SIG-M5 treated with dmso at 0.1 percent for 504 hours (cell line): ENCODE measurements around the gene EXTL2.
A peak's percentile ranks its signal among the peaks of the same experiment; 100 is the strongest.
"Not testable (repeated sequence)": the region's sequence is repeated elsewhere in the genome, so short reads cannot be mapped to it uniquely, and the experiment has no call there.

Experiments used
- DNase-seq: peaks from one replicate; lab custom pipeline; 2025; ENCODE audit not compliant: unreplicated experiment; lab: John Stamatoyannopoulos, UW

EXTL2 gene, protein sequence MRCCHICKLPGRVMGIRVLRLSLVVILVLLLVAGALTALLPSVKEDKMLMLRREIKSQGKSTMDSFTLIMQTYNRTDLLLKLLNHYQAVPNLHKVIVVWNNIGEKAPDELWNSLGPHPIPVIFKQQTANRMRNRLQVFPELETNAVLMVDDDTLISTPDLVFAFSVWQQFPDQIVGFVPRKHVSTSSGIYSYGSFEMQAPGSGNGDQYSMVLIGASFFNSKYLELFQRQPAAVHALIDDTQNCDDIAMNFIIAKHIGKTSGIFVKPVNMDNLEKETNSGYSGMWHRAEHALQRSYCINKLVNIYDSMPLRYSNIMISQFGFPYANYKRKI

GRCh38 chr1:100894603-100895539, at the start of gene EXTL2:
EXTL2 (minus strand) TSS chr1:100894842; CDS start chr1:100888757, 6,085 bp downstream.
- peak; percentile 54 for DNase-seq

DNA sequence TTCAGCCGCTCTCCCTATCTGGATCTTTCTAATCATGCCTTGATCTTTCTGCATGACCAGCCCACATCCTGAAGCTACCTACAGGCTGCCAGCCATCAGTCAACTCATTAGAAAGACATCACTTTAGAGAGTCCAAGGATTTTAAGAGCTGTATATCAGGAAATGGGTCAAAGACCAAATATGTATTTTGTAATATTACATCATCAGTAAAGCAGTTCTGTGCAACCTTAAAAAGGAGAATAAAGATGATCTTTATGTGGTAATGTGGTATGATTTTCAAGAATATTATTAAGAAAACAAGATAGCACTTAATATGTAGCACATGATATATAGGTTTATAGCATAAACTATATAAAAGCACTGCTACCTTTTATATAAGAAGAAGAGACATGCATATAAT, 48.9 kb upstream of the EXTL2 start:
- no peak for DNase-seq

DNA sequence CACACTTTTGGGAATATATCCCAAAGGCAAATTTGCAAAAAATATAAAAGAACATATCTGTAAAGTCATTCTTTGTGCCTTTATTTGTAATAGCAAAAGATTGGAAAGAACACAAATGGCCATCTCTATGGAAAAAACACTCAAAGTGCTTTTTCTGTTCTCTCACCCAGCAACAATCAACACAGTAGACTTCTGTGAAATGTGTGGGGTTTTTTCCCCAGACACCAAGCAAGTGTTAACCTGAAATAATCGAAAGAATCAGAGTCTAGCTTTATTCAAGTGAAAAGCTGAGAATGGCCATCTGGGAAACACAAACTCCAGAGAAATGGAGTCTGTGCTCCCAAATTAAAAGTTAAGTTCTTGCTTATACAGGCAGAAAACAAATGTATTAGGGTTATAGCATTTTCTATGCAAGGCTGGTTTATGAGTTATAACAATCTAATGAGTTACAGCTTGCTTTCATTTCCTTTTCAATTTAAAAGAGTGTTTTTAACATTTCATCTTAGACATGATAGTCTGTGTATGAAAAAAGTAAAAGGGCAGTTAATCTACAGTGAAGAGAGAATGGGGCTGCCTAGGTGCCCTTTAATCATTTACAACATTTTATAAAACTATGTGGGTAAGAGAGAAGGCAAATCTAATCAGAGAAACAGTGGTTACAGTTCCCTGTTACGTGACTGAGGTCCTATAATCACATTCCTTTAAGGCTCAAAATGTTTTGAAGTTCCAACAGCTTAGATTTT, 47.8 kb upstream of the EXTL2 start:
- DNase-seq: no peak

DNA sequence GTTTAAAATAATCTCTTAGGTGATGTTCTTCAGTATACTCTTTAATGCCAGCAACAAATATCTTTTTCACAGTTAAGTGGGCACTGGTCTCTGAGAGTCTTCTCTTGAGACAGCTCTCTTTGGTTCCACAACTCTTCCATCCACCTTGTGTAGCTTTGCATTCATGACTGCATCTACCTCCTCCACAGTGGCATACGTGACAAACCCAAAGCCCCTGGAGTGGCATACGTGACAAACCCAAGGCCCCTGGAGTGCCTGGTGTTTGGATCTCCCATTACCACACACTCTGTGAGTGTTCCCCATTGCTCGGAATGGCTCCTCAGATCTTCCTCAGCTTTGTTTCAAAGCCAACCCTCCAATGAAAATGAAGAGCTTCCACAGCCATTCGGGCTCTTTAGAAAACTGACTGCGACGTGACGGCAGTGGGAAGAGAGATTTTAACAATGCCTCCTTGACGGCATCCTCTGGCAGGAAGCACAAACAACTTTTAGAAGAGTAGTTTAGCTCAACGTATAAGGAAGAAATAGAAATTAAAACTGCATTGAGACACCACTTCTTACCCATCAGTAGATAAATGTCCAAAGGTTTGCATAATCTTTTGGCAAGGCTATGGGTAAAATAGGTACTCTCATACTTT, 47.1 kb upstream of the EXTL2 start:
- no peak for DNase-seq

- no peak for DNase-seq
Observed at GRCh38 chr1:100941098-100941527, 46.5 kb upstream of the EXTL2 start.

DNA sequence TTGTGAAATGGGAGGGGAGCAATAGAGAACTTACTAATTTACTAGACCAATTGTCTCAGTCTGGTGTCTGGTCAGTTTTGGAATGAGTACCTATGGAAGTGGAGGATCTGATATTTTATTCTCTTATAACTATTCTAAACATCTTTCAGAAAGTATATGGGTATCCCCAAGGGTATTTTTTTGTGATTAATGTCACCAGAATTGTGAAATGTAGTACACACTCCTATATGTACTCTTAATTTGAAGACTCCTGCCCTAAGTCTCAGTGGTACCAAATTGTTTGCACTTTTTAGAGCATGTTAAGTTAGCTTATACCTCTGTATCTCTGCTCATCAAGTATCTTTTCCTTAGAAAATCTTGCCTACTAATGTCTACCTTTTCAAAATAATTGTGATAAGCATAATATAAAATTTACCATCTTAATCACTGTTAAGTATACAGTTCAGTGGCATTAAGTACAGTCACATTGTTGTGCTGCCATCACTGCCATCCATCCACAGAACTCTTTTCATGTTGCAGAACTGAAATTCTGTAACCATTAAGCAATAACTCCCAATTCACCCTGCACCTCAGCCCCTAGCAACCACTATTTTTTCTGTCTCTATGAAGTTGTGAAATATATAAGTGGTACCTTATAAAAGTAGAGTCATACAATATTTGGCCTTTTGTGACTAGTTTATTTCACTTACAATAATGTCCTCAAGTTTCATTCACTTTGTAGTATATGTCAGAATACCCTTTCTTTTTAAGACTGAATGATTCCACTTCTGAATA, 41.7 kb upstream of the EXTL2 start:
- peak; percentile 52 for DNase-seq

- not testable (repeated sequence) for DNase-seq
Observed at GRCh38 chr1:100933555-100933954, 38.9 kb upstream of the EXTL2 start.

- DNase-seq: no peak
Observed at GRCh38 chr1:100931716-100932115, 37.1 kb upstream of the EXTL2 start.

- DNase-seq: no peak
Observed at GRCh38 chr1:100930494-100930893, 35.9 kb upstream of the EXTL2 start.

DNA sequence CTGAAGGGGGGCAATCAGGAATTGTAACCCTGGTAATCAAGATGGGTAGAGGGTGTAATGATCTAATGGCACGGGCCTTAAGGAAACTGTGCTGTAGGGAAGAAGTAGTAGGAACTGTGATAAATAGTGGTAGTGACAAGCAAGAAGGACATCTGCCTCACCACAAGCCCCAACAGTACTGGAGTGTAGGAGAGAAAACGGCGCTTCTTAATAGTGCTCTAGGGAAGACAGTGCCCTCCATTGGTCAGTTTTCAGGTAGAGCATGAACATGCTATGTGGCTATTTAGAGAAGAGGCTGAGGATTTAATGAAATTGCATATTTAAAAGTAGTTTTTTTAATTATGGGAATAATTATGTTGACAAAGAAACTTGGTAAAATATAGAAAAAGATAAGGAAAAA, 33.5 kb upstream of the EXTL2 start:
- no peak for DNase-seq

- DNase-seq: no peak
Observed at GRCh38 chr1:100927276-100927675, 32.6 kb upstream of the EXTL2 start.

GRCh38 chr1:100926240-100926639, 31.6 kb upstream of the EXTL2 start:
- no peak for DNase-seq

DNA sequence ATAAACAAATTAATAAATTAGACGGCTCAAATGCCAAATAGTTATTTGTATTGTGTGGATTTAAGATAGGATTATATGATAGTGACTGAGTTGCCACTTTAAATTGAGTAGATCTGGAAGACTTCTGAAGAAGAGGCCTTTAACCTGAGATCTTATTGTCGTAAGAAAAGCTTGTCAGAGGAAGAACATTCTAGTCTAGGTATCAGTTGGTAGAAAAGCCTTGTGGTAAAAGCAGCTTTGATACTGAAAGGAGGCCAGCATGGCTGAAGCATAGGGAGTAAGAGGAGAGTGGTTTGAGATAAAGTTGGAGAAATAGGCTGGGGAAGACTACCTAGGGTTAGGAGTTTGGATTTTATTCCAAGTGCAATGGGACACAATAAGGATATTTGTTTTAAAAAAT, 30.3 kb upstream of the EXTL2 start:
- no peak for DNase-seq

GRCh38 chr1:100924212-100924611, 29.6 kb upstream of the EXTL2 start:
- DNase-seq: no peak

DNA sequence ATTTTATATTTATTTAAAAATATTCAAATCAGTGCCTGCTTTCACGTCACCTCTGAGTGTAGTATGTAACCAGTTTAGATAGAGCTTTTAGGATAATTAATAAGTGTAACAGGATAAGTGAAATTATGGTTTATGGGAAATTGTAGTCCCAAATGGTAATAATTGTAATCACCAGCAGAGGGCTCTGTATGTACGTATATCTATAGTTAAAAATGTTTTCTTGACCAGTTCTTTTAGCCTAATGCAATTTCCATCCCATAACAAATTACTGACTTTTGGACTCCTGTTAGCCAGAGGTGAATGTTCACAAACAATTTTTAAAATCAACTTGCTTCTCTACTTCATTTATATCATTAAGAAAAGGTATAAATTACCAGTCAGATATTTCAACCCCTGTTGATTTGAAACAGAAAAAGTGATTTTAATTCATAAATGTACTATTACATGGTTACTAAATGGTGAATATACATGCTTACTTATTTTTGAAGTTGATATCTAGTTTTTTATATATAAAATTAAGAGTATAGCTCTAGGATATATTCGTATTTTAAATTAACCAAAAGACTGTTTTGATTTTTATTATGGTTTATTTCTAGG, 26.6 kb upstream of the EXTL2 start:
- DNase-seq: peak; percentile 37

DNA sequence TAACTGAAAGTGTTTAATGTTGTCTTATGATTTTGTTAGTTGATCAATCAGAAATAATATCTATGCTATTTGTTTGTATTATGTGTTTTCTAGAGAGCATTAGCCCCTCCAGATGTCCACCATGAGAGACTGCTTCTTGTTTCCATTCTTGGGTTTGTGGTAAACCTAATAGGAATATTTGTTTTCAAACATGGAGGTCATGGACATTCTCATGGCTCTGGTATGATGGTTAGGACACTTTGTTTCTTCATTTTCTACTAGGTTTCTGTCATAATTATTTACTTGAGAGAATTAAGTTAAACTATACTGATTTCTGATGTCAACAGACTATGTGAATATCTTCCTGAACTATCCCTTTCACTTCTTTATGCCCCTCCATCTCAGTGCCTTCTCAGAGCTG, 17.4 kb upstream of the EXTL2 start:
- DNase-seq: no peak

GRCh38 chr1:100909018-100909417, 14.4 kb upstream of the EXTL2 start:
- DNase-seq: no peak

DNA sequence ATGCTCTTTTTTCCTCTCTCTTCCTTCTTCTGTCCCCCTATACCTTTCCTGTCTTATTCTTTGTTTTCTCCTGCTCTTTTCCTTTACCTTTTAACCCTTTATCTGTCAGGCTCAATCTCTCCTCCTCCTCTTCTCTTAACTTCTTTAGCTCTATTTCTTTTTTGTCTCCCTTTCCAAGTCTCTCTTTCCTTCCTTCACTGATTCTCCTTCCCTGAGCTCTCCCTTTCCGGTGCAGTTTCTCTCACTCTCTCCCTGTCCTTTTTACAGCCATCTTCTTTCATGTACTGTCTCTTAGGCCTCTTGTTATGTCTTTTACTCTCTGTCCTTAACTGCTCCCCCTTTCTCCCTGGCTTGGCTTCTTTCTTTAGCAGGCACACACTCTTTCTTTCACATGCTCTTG, 13.2 kb upstream of the EXTL2 start:
- no peak for DNase-seq

DNA sequence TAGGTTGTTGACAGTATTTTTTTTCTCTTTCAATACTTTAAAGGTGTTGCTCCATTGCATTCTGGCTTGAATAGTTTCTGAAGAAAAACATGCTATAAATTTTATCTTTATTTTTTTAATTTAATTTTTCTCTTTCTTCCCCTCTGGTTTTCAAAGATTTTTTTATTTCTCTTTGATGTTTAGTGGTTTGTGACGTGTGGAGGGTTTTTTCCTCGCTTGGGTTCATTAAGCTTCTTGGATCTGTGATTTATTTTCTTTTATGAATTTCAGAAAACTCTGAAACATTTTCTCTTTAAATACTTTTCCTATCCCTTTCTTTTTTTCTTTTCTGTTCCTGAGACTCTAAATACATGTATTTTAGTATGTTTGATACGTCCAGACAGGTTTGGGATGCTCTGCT, 10.5 kb upstream of the EXTL2 start:
- no peak for DNase-seq

GRCh38 chr1:100904528-100904927, 9.9 kb upstream of the EXTL2 start:
- no peak for DNase-seq
